Glomerular visceral epithelial cell (primary cell): ENCODE data around the gene TXNRD2.
"Not testable (repeated sequence)": the region's sequence is repeated elsewhere in the genome, so short reads cannot be mapped to it uniquely, and the experiment has no call there.

Experiments used
- DNase-seq: peaks from one replicate; pipeline ENCODE4 v3.0.0-alpha.2; 2016; ENCODE audit errors: extremely low spot score

The TXNRD2 gene

GRCh38 chr22:19948057-19948760 is 6.6 kb upstream of the TXNRD2 start:
- DNase-seq: no peak

GRCh38 chr22:19943082-19944026 is 1.7 kb upstream of the TXNRD2 start:
- peak; percentile 86 for DNase-seq

- DNase-seq: peak; percentile 53
Measured at GRCh38 chr22:19942157-19943081, 801 bp upstream of the TXNRD2 start.

DNA sequence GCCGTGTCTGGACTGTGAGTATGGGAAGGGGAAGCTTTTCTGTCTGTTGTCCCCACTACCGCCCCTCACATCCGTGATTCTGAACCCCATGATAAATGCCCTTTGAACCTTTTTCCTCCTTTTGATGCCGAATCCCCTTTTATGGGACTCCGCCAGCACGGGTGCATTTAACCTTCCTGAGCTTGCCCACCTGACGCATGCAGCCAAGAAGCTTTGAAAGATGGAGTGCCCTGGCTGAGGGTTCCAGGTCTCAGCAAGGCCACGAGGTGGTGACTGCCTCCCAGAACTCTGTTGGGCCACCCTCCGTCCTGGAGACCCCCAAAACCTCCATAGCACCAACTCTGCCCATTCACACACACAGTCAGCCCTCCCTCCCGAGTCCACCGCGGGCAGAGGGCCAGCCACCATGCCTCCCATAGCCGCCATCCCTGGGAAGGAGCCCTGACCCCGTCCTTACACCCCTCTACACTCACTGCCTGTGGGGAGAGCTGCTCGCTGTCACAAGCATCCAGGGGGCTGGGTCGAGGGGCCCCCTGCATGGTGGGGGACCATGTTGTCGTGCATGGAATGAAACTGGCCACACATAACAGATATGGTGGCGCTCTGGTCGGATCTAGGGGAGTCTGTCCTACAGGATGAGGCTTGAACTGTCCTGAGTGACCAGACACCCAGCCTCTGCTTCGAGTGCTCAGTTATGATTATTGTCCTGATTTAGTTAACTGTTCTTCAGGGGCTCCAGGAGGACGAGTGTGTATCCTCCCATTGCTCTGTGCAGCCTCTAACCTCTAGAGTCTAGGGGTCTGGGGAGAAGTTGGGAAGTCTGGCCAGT is 868 bp downstream of the TXNRD2 start:
- DNase-seq: no peak

DNA sequence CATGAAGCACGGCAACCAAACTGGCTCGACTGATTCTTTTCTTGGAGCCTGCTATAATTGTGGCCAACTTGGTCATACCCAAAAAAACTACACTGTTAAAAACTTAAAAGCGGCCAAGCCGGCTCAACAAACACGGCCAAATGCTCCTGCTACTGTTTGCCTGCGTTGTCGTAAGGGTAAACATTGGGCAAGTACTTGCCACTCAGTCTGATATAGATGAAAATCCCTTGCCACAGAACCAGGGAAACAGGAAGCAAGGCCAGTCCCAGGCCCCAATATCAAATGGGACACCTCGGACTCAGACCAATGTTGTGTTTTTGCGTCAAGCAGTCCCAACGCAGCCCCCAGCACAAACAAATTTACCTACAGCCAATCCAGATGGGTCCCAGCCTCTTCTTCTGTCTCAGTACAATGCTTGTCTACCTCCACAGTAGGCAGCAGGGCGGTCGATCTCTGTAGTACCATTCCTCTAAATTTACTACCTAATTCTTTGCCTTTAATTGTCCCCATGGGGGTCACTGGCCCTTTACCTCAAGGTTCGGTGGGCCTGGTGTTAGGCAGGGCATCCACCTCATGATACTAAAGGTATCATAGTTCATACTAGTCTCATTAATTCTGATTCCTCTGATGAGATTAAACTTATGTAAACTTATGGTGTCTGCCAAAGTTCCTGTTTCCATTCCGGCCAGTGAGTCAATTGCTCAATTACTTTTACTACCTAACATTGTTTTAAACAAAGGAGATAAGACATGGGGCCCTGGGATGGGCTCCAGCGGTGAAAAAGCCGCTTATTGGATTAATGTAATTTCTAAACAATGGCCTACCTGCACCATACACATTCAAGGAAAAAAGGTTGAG is 3.8 kb downstream of the TXNRD2 start:
- no peak for DNase-seq

DNA sequence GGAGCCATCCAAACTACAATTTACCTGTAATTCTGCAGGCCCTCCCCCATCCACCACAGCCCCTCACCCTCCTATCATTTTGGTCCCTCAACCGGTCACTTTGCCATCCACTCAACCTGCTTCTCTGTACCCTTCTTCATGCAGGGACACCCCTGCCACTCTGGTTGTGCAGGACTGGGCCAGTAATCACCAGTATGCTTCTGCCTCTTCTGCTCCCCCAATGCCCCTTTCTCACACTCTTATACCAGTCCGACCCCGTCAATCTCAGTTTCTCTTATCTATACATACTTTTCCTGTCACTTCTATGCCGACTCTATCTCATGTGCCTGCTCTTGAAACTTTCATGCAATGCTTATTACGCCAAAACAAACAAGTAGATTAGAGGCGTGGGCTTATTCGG is 5.1 kb downstream of the TXNRD2 start:
- no peak for DNase-seq

GRCh38 chr22:19935123-19935718 is 6.4 kb downstream of the TXNRD2 start:
- not testable (repeated sequence) for DNase-seq

DNA sequence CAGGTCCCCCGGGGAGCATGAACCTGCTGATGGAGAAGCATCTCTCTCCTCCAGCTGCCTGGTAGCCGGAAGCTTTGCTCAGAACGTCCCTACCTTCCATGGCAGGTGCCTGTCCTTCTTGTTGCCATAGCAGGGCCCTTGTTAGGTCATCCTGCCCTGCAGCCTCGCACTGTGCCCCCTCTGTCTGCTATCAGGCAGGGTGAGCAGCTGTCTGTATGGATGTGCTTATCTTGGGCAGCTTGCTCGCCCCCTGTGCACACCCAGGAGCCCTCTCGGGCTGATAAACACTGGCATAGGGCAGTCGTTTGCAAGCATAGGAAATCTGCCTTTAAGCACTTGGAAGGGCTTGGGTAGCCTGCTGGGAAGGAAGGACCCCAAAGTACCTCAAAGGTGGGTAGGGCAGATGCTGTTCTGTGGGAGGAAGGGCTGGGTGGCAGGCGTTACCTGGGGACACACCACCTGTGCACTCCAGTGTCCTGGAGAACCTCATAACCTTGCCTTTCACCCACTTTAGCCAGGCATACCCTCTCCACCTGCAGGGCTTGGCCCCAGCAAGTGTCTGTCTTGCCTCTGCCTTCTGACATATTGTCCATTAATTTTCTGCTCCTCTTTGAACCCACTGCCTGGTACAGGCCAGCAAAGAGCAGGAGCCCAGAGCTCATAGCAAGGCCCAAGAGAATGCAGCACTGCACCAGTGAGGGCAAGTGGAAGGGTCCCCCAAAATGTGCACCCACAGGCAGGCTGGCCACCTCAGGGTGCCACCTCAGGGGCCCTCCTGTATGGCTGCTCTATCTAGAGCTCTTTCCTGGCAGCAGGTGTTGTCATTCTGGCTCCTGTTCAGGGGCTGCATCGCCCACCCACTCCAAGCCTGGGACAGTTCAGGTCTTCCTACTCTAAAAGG is 8.0 kb downstream of the TXNRD2 start:
- DNase-seq: no peak

DNA sequence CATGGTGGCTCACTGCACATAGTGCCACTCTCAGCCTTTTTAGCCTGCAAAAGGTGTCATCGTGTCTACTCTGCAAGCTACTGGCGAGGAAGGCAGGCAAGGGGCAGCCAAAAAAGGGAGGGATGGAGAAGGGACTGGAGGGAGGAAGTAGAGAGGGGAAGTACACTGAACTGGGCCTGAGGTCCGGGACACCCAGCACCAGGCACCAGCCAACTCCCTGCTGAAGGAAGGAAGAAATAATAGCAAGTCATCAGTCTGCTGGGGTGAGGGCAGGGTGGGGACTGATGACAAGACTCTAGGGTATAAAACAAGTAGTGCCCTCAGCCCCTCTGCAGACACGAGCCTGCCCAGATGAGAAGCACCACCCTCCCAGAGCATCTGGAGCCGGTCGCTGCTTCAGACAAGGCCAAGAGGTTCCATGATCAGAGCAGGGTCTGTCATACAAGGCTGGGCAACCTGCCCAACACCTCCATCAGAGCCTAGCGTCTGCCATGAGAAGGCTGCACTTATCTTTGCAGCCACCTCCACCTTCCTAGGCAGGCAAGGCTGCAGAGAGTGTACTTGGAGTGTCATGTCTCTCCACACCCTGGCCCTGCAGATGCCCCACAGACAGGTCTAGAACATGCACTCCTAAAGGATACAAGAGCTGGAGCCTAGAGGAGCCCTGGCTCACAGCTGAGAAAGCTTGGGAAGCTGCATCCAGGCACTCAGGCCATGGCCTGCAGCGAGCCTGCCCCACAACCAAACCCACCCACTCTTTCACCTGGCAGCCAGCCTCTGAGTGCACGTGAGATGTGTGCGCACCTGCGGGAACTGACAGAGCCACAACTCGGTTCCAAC is 9.0 kb downstream of the TXNRD2 start:
- DNase-seq: no peak

DNA sequence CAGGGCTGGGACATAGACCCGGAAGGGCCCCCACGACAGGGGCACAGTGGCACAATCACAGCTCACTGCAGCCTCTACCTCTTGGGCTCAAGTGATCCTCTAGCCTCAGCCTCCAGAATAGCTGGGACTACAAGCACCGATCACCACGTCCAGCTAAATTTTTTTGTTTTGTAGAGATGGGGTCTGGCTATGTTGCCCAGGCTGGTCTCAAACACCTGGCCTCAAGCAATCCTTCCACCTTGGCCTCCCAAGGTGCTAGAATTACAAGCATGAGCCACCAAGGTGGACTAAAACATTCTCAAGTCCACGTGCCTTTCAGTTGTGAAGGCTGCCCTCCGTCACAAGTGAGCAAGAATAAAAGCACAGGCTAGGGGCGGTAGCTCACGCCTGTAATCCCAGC is 10.1 kb downstream of the TXNRD2 start:
- DNase-seq: no peak

- DNase-seq: no peak
Measured at GRCh38 chr22:19930551-19931486, 10.8 kb downstream of the TXNRD2 start.

- DNase-seq: no peak
Measured at GRCh38 chr22:19929586-19930550, 11.8 kb downstream of the TXNRD2 start.

DNA sequence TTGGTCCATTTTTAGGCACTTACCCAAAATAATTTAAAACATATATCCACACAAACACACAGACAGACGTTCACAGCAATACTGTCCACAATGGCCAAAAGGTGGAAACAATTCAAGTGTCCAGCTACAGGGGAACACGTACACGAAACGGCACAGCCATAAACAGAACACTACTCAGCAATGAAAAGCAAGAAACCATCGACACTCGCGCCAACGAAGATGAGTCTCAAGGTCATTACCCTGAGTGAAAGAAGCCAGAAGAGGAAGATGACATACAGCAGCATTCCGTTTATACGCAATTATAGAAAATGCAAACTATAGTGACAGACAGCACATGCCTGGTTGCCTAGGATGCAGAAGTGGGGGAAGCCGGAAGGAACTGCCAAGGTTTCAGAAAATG is 13.4 kb downstream of the TXNRD2 start:
- no peak for DNase-seq

- DNase-seq: no peak
Measured at GRCh38 chr22:19927696-19928095, 13.9 kb downstream of the TXNRD2 start.

DNA sequence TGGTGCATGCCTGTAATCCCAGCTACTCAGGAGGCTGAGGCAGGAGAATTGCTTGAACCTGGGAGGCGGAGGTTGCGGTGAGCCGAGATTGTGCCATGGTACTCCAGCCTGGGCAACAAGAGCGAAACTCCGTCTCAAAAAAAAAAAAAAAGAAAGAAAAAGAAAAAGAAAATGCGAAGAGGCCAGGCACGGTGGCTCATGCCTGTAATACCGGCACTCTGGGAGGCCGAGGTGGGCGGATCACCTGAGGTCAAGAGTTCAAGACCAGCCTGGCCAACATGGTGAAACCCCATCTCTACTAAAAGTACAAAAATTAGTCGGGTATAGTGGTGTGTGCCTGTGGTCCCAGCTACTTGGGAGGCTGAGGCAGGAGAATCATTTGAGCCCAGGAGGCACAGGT is 15.6 kb downstream of the TXNRD2 start:
- DNase-seq: not testable (repeated sequence)
